Measurements from ENCODE around the gene CDC42BPA. TPM values are rescaled to one million over a fixed set of nuclear protein-coding genes. Genes with fewer than 3 reads are reported as not detected.
"Not testable (repeated sequence)": the region's sequence is repeated elsewhere in the genome, so short reads cannot be mapped to it uniquely, and the experiment has no call there.

The CDC42BPA gene
- total RNA-seq, 1 donor from 2014 or later = 2.5 TPM

GRCh38 chr1:227136210-227136820 is 182.0 kb downstream of the CDC42BPA start:
- intact Hi-C loops (cut with micrococcal nuclease) = no loop called here

- intact Hi-C loops (cut with micrococcal nuclease) = no loop called here
These were observed 183.5 kb downstream of the CDC42BPA start for GRCh38 chr1:227134686-227135314.

- intact Hi-C loops (cut with micrococcal nuclease) = not testable (repeated sequence)
These were observed 185.6 kb downstream of the CDC42BPA start for GRCh38 chr1:227132695-227133094.

GRCh38 chr1:227131193-227131592 is 187.1 kb downstream of the CDC42BPA start:
- intact Hi-C loops (cut with micrococcal nuclease) = no loop called here

- intact Hi-C loops (cut with micrococcal nuclease) = no loop called here
These were observed 190.4 kb downstream of the CDC42BPA start for GRCh38 chr1:227127891-227128290.

- intact Hi-C loops (cut with micrococcal nuclease) = no loop called here
These were observed 192.3 kb downstream of the CDC42BPA start for GRCh38 chr1:227125929-227126545.

- intact Hi-C loops (cut with micrococcal nuclease) = no loop called here
These were observed 193.8 kb downstream of the CDC42BPA start for GRCh38 chr1:227124473-227124872.

- intact Hi-C loops (cut with micrococcal nuclease) = no loop called here
These were observed 197.5 kb downstream of the CDC42BPA start for GRCh38 chr1:227120826-227121225.

GRCh38 chr1:227112538-227112937 is 205.8 kb downstream of the CDC42BPA start:
- intact Hi-C loops (cut with micrococcal nuclease) = no loop called here

- intact Hi-C loops (cut with micrococcal nuclease) = no loop called here
These were observed 206.5 kb downstream of the CDC42BPA start for GRCh38 chr1:227111782-227112181.

- intact Hi-C loops (cut with micrococcal nuclease) = not testable (repeated sequence)
These were observed 213.0 kb downstream of the CDC42BPA start for GRCh38 chr1:227105291-227105690.

- intact Hi-C loops (cut with micrococcal nuclease) = no loop called here
These were observed 216.2 kb downstream of the CDC42BPA start for GRCh38 chr1:227102056-227102455.

GRCh38 chr1:227094249-227094966 is 223.9 kb downstream of the CDC42BPA start:
- intact Hi-C loops (cut with micrococcal nuclease) = no loop called here

- intact Hi-C loops (cut with micrococcal nuclease) = no loop called here
These were observed 225.0 kb downstream of the CDC42BPA start for GRCh38 chr1:227093309-227093708.

GRCh38 chr1:227092069-227092468 is 226.2 kb downstream of the CDC42BPA start:
- intact Hi-C loops (cut with micrococcal nuclease) = no loop called here

GRCh38 chr1:227086636-227087035 is 231.7 kb downstream of the CDC42BPA start:
- intact Hi-C loops (cut with micrococcal nuclease) = no loop called here

GRCh38 chr1:227082999-227083746 is 235.1 kb downstream of the CDC42BPA start:
- intact Hi-C loops (cut with micrococcal nuclease) = no loop called here

GRCh38 chr1:227077783-227078182 is 240.5 kb downstream of the CDC42BPA start:
- intact Hi-C loops (cut with micrococcal nuclease) = no loop called here

- intact Hi-C loops (cut with micrococcal nuclease) = no loop called here
These were observed 244.5 kb downstream of the CDC42BPA start for GRCh38 chr1:227073786-227074185.

GRCh38 chr1:227072991-227073390 is 245.3 kb downstream of the CDC42BPA start:
- intact Hi-C loops (cut with micrococcal nuclease) = no loop called here

GRCh38 chr1:227071895-227072587 is 246.3 kb downstream of the CDC42BPA start:
- intact Hi-C loops (cut with micrococcal nuclease) = no loop called here
